Sigmoid colon (tissue), 7 donors: Measurements from ENCODE around the gene CX3CL1. TPM values are rescaled to one million over a fixed set of nuclear protein-coding genes. Genes with fewer than 3 reads are reported as not detected.

ENCODE experiments used
- DNase-seq: peaks from one replicate; pipeline ENCODE4 v3.0.0-alpha.2; 2019
- H3K27ac ChIP-seq, 4 donors: fragments of 200-600 bp; sonication (generic); one replicate each; pipeline ENCODE4 v1.5.1; 2016 to 2019; ENCODE audit warnings: mild to moderate bottlenecking in 1 of 4
- H3K27me3 ChIP-seq, 3 donors: fragments of 200-600 bp; sonication (generic); one replicate each; pipeline ENCODE4 v1.5.1; 2019; ENCODE audit warnings: mild to moderate bottlenecking in 1 of 3
- H3K36me3 ChIP-seq, 4 donors: fragments of 200-600 bp; sonication (generic); one replicate each; pipeline ENCODE4 v1.5.1; 2016 to 2019
- H3K4me1 ChIP-seq, 4 donors: fragments of 200-600 bp; sonication (generic); one replicate each; pipeline ENCODE4 v1.5.1; 2017 to 2019
- H3K4me3 ChIP-seq, 4 donors: fragments of 200-600 bp; sonication (generic); one replicate each; pipeline ENCODE4 v1.5.1; 2017 to 2019; ENCODE audit warnings: mild to moderate bottlenecking in 2 of 4, moderate library complexity in 1 of 4
- H3K9me3 ChIP-seq, 4 donors: fragments of 200-600 bp in 3 of 4; sonication (generic) in 3 of 4; one replicate each; pipeline versions ENCODE4 v1.5.1 to v1.6.1; 2013 to 2019
- EP300 ChIP-seq, 4 donors: sonication (generic); formaldehyde crosslinking; IDR thresholded peaks; one replicate each; pipeline ENCODE4 v1.6.1; 2017; ENCODE audit warnings: antibody characterized with exemption in 4 of 4
- POLR2A ChIP-seq, 2 donors: fragments of 450-650 bp; IDR thresholded peaks; one replicate each; pipeline ENCODE4 v1.6.1; 2016; ENCODE audit warnings: antibody characterized with exemption in 2 of 2, mild to moderate bottlenecking in 2 of 2, moderate library complexity in 2 of 2
- POLR2AphosphoS5 ChIP-seq, 4 donors: sonication (generic); formaldehyde crosslinking; IDR thresholded peaks; one replicate each; pipeline ENCODE4 v1.6.1; 2017; ENCODE audit warnings: antibody characterized with exemption in 4 of 4
- WGBS, 2 donors: extraction: QIAGEN DNeasy Blood & Tissue Kit; methylation state at CpG; one replicate each; pipeline ENCODE4 v1.1.7; 2013; 5-methylcytosine and 5-hydroxymethylcytosine counted together
- intact Hi-C: fragments of 100-400 bp; cut with DNase I; formaldehyde crosslinking; loops from one replicate; pipeline ENCODE4 v1.15.1; 2023
- polyA plus RNA-seq, 3 donors: library from polyadenylated mRNA; stranded (reverse); fragments of 200-250 nt; gene quantifications; one replicate each; pipeline ENCODE4 v1.2.3, GENCODE V29; 2013
- total RNA-seq, 4 donors: library from RNA; depleted of rRNA; stranded (reverse); fragments of >200 nt; gene quantifications; one replicate each; pipeline ENCODE4 v1.1.0, GENCODE V29; 2016
- TF ChIP-seq, protein P1 (sequence below), 4 experiments: fragments of 450-650 bp in 3 of 4; fragments of 200-600 bp in 1 of 4; IDR thresholded peaks; one replicate each; pipeline ENCODE4 v1.5.1; 2016 to 2019; ENCODE audit warnings: antibody characterized with exemption in 4 of 4, mild to moderate bottlenecking in 3 of 4, moderate library complexity in 2 of 4
- donor health status: healthy with polysubstance abuse.
- donor health status: Bipolar disorder and iron deficiency.
- donor health status: healthy.

The CX3CL1 gene
- total and polyA plus RNA-seq, 7 donors = 0.23 to 18.6 (median 4.8) TPM

DNA sequence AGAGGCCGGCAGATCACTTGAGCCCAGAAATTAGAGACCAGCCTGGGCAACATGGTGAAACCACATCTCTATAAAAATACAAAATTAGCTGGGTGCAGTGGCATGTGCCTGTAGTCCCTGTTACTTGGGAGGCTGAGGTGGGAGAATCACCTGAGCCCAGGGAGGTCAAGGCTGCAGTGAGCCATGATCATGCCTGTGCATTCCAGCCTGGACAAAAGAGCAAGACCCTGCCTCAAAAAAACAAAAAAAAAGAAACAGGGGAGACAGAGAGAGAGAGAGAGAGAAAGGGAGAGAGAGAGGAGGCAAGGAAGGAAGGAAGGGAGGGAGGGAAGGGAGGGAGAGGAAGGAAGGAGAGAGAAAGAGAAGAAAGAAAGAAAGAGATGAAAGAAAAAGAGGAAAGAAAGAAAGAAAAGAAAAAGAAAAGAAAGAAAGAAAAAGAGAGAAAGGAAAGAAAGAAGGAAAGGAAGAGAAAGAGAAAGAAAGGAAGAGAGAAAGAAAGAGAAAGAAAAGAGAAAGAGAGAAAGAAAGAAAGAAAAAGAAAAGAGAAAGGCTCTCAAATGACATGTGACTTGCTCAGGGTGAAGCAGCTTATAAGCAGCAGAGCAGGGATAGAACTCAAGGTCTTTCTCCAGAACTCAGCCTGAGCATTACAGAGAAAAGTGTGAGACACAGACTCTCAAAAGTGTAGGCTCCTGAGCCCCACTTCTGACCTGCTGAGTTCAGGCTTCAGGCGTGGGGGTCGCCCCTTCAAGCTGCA is 15.5 kb downstream of the CX3CL1 start:
- TF ChIP-seq, protein P1, sequence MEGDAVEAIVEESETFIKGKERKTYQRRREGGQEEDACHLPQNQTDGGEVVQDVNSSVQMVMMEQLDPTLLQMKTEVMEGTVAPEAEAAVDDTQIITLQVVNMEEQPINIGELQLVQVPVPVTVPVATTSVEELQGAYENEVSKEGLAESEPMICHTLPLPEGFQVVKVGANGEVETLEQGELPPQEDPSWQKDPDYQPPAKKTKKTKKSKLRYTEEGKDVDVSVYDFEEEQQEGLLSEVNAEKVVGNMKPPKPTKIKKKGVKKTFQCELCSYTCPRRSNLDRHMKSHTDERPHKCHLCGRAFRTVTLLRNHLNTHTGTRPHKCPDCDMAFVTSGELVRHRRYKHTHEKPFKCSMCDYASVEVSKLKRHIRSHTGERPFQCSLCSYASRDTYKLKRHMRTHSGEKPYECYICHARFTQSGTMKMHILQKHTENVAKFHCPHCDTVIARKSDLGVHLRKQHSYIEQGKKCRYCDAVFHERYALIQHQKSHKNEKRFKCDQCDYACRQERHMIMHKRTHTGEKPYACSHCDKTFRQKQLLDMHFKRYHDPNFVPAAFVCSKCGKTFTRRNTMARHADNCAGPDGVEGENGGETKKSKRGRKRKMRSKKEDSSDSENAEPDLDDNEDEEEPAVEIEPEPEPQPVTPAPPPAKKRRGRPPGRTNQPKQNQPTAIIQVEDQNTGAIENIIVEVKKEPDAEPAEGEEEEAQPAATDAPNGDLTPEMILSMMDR (IDR thresholded peaks at IDR 0.05) = no peak
- TF ChIP-seq POLR2AphosphoS5 (IDR thresholded peaks at IDR 0.05) (no peak), EP300 (IDR thresholded peaks at IDR 0.05) (no peak), POLR2A (IDR thresholded peaks at IDR 0.05) (no peak)

DNA sequence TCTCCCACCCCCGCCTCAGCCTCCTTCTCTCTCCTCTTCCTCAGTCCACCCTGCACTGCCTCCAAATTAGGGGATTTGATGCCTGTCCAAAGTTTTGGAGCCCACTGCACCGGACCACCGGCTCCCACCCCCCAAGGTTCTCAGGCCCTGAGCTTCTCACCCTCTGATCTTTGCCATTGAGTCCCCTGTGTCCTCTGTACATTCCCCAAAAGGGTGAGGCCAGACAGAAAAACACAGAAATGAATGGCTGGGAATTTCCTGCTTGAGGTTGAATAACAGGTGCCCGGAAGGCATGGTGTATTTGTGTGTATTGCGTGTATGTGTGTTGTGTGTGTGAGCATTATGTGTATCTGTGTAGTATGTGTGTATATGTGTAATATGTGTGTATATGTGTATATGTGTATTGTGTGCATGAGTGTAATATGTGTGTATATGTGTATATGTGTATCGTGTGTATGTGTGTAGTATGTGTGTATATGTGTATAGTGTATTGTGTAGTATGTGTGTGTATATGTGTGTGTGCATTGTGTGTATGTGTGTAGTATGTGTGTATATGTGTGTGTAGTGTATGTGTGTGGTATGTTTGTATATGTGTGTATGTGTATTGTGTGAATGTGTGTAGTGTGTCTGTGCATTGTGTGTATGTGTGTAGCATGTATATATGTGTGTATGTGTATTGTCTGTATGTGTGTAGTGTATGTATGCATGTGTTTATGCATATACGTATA is 16.2 kb downstream of the CX3CL1 start:
- H3K27ac ChIP-seq = no peak overlapping the region
- DNase-seq = no peak
- TF ChIP-seq POLR2AphosphoS5 (IDR thresholded peaks at IDR 0.05) (no peak), POLR2A (IDR thresholded peaks at IDR 0.05) (no peak), EP300 (IDR thresholded peaks at IDR 0.05) (no peak)
- TF ChIP-seq, protein P1 (IDR thresholded peaks at IDR 0.05) = no peak
- intact Hi-C loops = no loop called here
- no peaks in the 10 kb centered on the region for H3K9me3 ChIP-seq
- no peak overlapping the region for H3K4me3 ChIP-seq
- no peaks in the 10 kb centered on the region for H3K36me3 ChIP-seq
- no peaks in the 10 kb centered on the region for H3K27me3 ChIP-seq
- 47 to 65% methylated on average over 7 of the region's 7 CpGs for WGBS, 2 donors
- H3K4me1 ChIP-seq = peaks cover 0 to 23% (median 13%) of the 10 kb centered on the region in 4 donors

More for the DNA sequence above, 15.5 kb downstream of the CX3CL1 start:
- WGBS, 2 donors = 50 to 71% methylated on average over 3 of the region's 3 CpGs
- DNase-seq = no peak
- no peak overlapping the region for H3K27ac ChIP-seq
- H3K9me3 ChIP-seq = no peaks in the 10 kb centered on the region
- no peaks in the 10 kb centered on the region for H3K27me3 ChIP-seq
- peaks cover 0 to 26% (median 18%) of the 10 kb centered on the region in 4 donors for H3K4me1 ChIP-seq
- peaks cover 0 to under 1% (median 0%) of the 10 kb centered on the region in 4 donors for H3K36me3 ChIP-seq
- H3K4me3 ChIP-seq = no peak overlapping the region
- intact Hi-C loops = no loop called here

DNA sequence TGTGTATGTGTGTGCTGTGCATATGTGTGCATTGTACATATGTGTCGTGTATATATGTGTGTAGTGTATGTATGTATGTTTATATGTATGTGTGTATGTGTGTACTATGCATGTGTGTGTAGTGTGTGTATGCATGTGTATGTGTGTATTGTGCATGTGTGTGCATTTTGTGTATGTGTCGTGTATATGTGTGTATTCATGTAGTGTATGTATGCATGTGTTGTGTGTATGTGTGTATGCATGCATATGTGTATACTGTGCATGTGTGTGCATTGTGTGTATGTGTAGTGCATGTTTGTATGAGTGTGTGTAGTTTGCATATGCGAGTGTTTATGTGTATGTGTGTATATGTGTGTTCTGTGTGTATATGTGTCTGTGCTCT is 16.8 kb downstream of the CX3CL1 start:
- TF ChIP-seq POLR2AphosphoS5 (IDR thresholded peaks at IDR 0.05) = no peak
- TF ChIP-seq, protein P1 (IDR thresholded peaks at IDR 0.05) = no peak
- TF ChIP-seq POLR2A (IDR thresholded peaks at IDR 0.05) = no peak
- TF ChIP-seq EP300 (IDR thresholded peaks at IDR 0.05) = no peak
- 91 to 93% methylated on average over 3 of the region's 3 CpGs for WGBS, 2 donors
- intact Hi-C loops = no loop called here
- no peaks in the 10 kb centered on the region for H3K27me3 ChIP-seq
- H3K4me1 ChIP-seq = peaks cover 0 to 18% (median 8%) of the 10 kb centered on the region in 4 donors
- H3K36me3 ChIP-seq = no peaks in the 10 kb centered on the region
- H3K27ac ChIP-seq = no peak overlapping the region
- H3K4me3 ChIP-seq = no peak overlapping the region
- no peak for DNase-seq
- H3K9me3 ChIP-seq = no peaks in the 10 kb centered on the region

DNA sequence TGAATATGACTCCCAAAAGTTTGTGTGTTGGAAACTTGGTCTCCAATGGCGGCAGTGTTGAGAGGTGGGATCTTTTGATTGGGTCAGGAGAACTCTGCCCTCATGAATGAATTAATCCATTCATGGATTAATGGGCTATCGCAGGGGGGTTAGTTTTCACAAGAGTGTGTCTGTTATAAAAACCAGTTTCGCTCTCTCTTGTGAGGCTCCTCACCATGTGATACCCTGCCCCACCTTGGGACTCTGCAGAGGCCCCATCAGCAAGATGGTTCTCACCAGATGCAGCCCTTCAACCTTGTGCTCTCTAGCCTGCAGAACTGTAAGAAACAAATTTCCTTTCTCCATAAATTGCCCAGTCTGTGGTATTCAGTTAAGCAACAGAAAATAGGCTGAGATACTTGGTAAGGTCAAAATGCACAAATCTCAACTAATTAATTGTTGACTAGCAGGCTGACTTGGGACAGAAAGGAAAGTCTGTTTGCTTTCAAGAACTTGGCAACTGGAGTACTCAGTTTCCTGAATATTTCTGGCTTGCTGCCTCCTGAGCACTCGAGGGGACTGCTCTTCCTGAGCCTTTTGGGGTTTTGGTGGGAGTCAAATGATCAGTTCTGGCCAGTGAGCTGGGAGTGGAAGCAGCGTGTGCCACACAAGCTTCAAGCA is 18.5 kb downstream of the CX3CL1 start:
- WGBS, 2 donors = 75 to 87% methylated on average over 5 of the region's 5 CpGs
- Histone ChIP-seq H3K36me3 (no peaks in the 10 kb centered on the region), H3K9me3 (no peaks in the 10 kb centered on the region), H3K4me1 (peaks cover 0 to 11% (median 0%) of the 10 kb centered on the region in 4 donors), H3K4me3 (no peak overlapping the region), H3K27ac (no peak overlapping the region), H3K27me3 (no peaks in the 10 kb centered on the region)
- no peak for DNase-seq
- intact Hi-C loops = no loop called here
- TF ChIP-seq, protein P1 (IDR thresholded peaks at IDR 0.05) = no peak
- TF ChIP-seq EP300 (IDR thresholded peaks at IDR 0.05) = no peak
- no peak for TF ChIP-seq POLR2AphosphoS5 (IDR thresholded peaks at IDR 0.05)
- TF ChIP-seq POLR2A (IDR thresholded peaks at IDR 0.05) = no peak
